ENCODE measurements around the gene NLRP1. TPM values are rescaled to one million over a fixed set of nuclear protein-coding genes. Genes with fewer than 3 reads are reported as not detected.

NLRP1 gene
- total RNA-seq, 1 donor, result 41.3 TPM

- H4K20me1 ChIP-seq (ENCODE audit: insufficient read depth, low read length), result no peaks in the 10 kb centered on the region
- no peak overlapping the region for H3K27ac ChIP-seq (ENCODE audit: low read depth, low read length)
- no peak for DNase-seq (ENCODE audit: insufficient read length, low spot score, missing footprints)
- H2AFZ ChIP-seq (ENCODE audit: low read length), result no peak overlapping the region
- no peak overlapping the region for H3K4me3 ChIP-seq (ENCODE audit: insufficient read depth, low read length)
- H3K9me3 ChIP-seq (ENCODE audit: low read depth, low read length), result no peaks in the 10 kb centered on the region
- no peaks in the 10 kb centered on the region for H3K79me2 ChIP-seq (ENCODE audit: insufficient read depth, low read length)
- no peak overlapping the region for H3K4me2 ChIP-seq (ENCODE audit: insufficient read depth, low read length)
- TF ChIP-seq, protein P1, sequence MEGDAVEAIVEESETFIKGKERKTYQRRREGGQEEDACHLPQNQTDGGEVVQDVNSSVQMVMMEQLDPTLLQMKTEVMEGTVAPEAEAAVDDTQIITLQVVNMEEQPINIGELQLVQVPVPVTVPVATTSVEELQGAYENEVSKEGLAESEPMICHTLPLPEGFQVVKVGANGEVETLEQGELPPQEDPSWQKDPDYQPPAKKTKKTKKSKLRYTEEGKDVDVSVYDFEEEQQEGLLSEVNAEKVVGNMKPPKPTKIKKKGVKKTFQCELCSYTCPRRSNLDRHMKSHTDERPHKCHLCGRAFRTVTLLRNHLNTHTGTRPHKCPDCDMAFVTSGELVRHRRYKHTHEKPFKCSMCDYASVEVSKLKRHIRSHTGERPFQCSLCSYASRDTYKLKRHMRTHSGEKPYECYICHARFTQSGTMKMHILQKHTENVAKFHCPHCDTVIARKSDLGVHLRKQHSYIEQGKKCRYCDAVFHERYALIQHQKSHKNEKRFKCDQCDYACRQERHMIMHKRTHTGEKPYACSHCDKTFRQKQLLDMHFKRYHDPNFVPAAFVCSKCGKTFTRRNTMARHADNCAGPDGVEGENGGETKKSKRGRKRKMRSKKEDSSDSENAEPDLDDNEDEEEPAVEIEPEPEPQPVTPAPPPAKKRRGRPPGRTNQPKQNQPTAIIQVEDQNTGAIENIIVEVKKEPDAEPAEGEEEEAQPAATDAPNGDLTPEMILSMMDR (IDR thresholded peaks at IDR 0.05; ENCODE audit: extremely low read depth, low read depth, low read length), result no peak
- peaks cover 14% of the 10 kb centered on the region for H3K27me3 ChIP-seq (ENCODE audit: insufficient read depth, low read length)
- no peaks in the 10 kb centered on the region for H3K36me3 ChIP-seq (ENCODE audit: insufficient read depth, low read length)
- no peaks in the 10 kb centered on the region for H3K4me1 ChIP-seq (ENCODE audit: insufficient read depth, low read length)
Observed at GRCh38 chr17:5608399-5609112, 24.2 kb upstream of the NLRP1 start.

DNA sequence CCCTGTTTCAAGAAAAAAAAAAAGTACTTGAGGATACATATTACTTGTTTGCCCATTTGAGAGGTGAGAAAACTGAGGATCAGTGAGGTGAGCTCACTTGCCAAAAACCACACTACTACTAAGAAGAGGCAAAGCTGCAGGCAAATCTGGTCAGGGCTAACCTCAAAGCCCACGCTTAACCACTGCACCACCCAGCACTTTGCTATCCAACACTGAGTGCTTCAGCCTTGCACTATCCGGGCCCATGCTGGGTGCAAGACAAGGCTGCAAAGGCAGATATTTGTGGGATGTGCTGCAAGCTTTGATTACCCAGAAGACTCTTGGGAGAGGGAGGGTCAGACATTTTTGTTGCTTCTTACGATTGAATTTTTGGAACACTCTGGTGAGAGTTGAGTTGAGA is 23.6 kb upstream of the NLRP1 start:
- Histone ChIP-seq H3K36me3 (ENCODE audit: insufficient read depth, low read length) (no peaks in the 10 kb centered on the region), H3K4me1 (ENCODE audit: insufficient read depth, low read length) (no peaks in the 10 kb centered on the region), H3K27ac (ENCODE audit: low read depth, low read length) (no peak overlapping the region), H4K20me1 (ENCODE audit: insufficient read depth, low read length) (no peaks in the 10 kb centered on the region), H3K4me2 (ENCODE audit: insufficient read depth, low read length) (no peak overlapping the region), H2AFZ (ENCODE audit: low read length) (no peak overlapping the region), H3K9me3 (ENCODE audit: low read depth, low read length) (no peaks in the 10 kb centered on the region), H3K4me3 (ENCODE audit: insufficient read depth, low read length) (no peak overlapping the region), H3K79me2 (ENCODE audit: insufficient read depth, low read length) (no peaks in the 10 kb centered on the region), H3K27me3 (ENCODE audit: insufficient read depth, low read length) (peaks cover 14% of the 10 kb centered on the region)
- TF ChIP-seq, protein P1 (IDR thresholded peaks at IDR 0.05; ENCODE audit: extremely low read depth, low read depth, low read length), result no peak
- DNase-seq (ENCODE audit: insufficient read length, low spot score, missing footprints), result no peak

GRCh38 chr17:5605452-5605851 is 21.1 kb upstream of the NLRP1 start:
- Histone ChIP-seq H3K36me3 (ENCODE audit: insufficient read depth, low read length) (no peaks in the 10 kb centered on the region), H3K79me2 (ENCODE audit: insufficient read depth, low read length) (no peaks in the 10 kb centered on the region), H3K27ac (ENCODE audit: low read depth, low read length) (no peak overlapping the region), H3K4me1 (ENCODE audit: insufficient read depth, low read length) (no peaks in the 10 kb centered on the region), H2AFZ (ENCODE audit: low read length) (no peak overlapping the region), H3K9me3 (ENCODE audit: low read depth, low read length) (no peaks in the 10 kb centered on the region), H4K20me1 (ENCODE audit: insufficient read depth, low read length) (no peaks in the 10 kb centered on the region), H3K27me3 (ENCODE audit: insufficient read depth, low read length) (peaks cover 21% of the 10 kb centered on the region), H3K4me3 (ENCODE audit: insufficient read depth, low read length) (no peak overlapping the region), H3K4me2 (ENCODE audit: insufficient read depth, low read length) (no peak overlapping the region)
- no peak for DNase-seq (ENCODE audit: insufficient read length, low spot score, missing footprints)
- TF ChIP-seq, protein P1 (IDR thresholded peaks at IDR 0.05; ENCODE audit: extremely low read depth, low read depth, low read length), result no peak

DNA sequence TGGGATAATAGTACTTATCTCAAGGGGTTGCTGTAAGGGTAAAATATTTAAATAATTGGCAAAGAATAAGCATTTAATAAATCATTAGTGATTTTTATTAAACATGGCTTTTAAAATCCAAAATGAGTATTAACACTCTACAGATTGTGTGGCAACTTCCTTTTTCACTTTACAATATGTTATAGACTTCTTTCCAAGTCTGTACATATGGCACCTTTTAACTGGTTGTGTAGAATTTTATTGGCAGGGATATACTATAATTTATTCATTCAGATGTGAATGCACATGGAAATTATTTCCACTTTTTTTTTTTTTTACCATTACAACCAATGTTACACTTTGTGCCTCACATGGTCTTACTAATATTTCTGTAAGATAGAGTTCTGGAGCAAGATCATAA is 15.7 kb upstream of the NLRP1 start:
- Histone ChIP-seq H3K9me3 (ENCODE audit: low read depth, low read length) (no peaks in the 10 kb centered on the region), H3K27me3 (ENCODE audit: insufficient read depth, low read length) (peaks cover 43% of the 10 kb centered on the region), H3K27ac (ENCODE audit: low read depth, low read length) (no peak overlapping the region), H4K20me1 (ENCODE audit: insufficient read depth, low read length) (no peaks in the 10 kb centered on the region), H3K36me3 (ENCODE audit: insufficient read depth, low read length) (no peaks in the 10 kb centered on the region), H2AFZ (ENCODE audit: low read length) (no peak overlapping the region), H3K4me1 (ENCODE audit: insufficient read depth, low read length) (no peaks in the 10 kb centered on the region), H3K79me2 (ENCODE audit: insufficient read depth, low read length) (no peaks in the 10 kb centered on the region), H3K4me3 (ENCODE audit: insufficient read depth, low read length) (no peak overlapping the region), H3K4me2 (ENCODE audit: insufficient read depth, low read length) (no peak overlapping the region)
- TF ChIP-seq, protein P1 (IDR thresholded peaks at IDR 0.05; ENCODE audit: extremely low read depth, low read depth, low read length), result no peak
- DNase-seq (ENCODE audit: insufficient read length, low spot score, missing footprints), result no peak

Data from osteoblast (primary cell).